CD4-positive, alpha-beta T cell (primary cell): ENCODE results near the gene C15orf62. TPM values are rescaled to one million over a fixed set of nuclear protein-coding genes. Genes with fewer than 3 reads are reported as not detected.
A peak's percentile ranks its signal among the peaks of the same experiment; 100 is the strongest.

Experiments
- ATAC-seq: fragments of 200-7000 bp; cut with Tn5 transposase; one replicate; pipeline ENCODE4 v1.10.0; 2022; ENCODE audit warnings: mild to moderate bottlenecking; ENCODE audit not compliant: poor library complexity
- CTCF ChIA-PET: fragments of 350-600 bp; sonication (Branson Sonifier 250); formaldehyde crosslinking; loops from one replicate; lab custom pipeline; 2021; ENCODE audit warnings: antibody characterized with exemption, inconsistent platforms; lab: Charles Lee
- POLR2A ChIA-PET: fragments of 350-600 bp; sonication (Branson Sonifier 250); formaldehyde crosslinking; loops from one replicate; lab custom pipeline; 2021; ENCODE audit warnings: antibody characterized with exemption, inconsistent platforms; lab: Charles Lee
- DNase-seq, 14 experiments: peaks; one replicate each; pipeline ENCODE4 v3.0.0-alpha.2; 2013 to 2020; ENCODE audit warnings: mixed read lengths in 2 of 14
- H3K27ac ChIP-seq, 2 donors: one replicate each; pipeline versions ENCODE4 v1.5.1 to v1.7.0; 2013; ENCODE audit warnings: low read length in 2 of 2, low read depth in 1 of 2, mild to moderate bottlenecking in 1 of 2
- H3K27me3 ChIP-seq, 2 experiments: 1 replicate in 1 of 2; 2 replicates in 1 of 2; pipeline versions ENCODE4 v1.6.1 to v1.7.0; 2013; ENCODE audit warnings: low read length in 2 of 2, control low read depth in 1 of 2, mild to moderate bottlenecking in 1 of 2, moderate library complexity in 1 of 2; ENCODE audit not compliant: insufficient read depth in 2 of 2, control insufficient read depth in 1 of 2
- H3K36me3 ChIP-seq: one replicate; pipeline ENCODE4 v1.6.1; 2013; ENCODE audit warnings: low read length, control low read depth; ENCODE audit not compliant: insufficient read depth
- H3K4me1 ChIP-seq: one replicate; pipeline ENCODE4 v1.6.1; 2013; ENCODE audit warnings: low read length, control low read depth; ENCODE audit not compliant: insufficient read depth
- H3K4me3 ChIP-seq: one replicate; pipeline ENCODE4 v1.5.1; 2013; ENCODE audit warnings: mild to moderate bottlenecking, low read length, moderate library complexity
- H3K9me3 ChIP-seq, 2 experiments: 1 replicate in 1 of 2; 2 replicates in 1 of 2; pipeline versions ENCODE4 v1.6.1 to v1.7.0; 2013; ENCODE audit warnings: low read length in 2 of 2, mild to moderate bottlenecking in 2 of 2, control low read depth in 1 of 2, moderate library complexity in 1 of 2; ENCODE audit not compliant: control insufficient read depth in 1 of 2, insufficient read depth in 1 of 2
- H3K27ac Mint-ChIP-seq: one replicate; pipeline ENCODE4 v1.8.0; 2020; ENCODE audit warnings: mixed read lengths
- H3K27me3 Mint-ChIP-seq: one replicate; pipeline ENCODE4 v1.8.0; 2021; ENCODE audit warnings: mixed read lengths
- H3K36me3 Mint-ChIP-seq: one replicate; pipeline ENCODE4 v1.8.0; 2021; ENCODE audit warnings: low read depth, mixed read lengths
- H3K4me1 Mint-ChIP-seq: one replicate; pipeline ENCODE4 v1.8.0; 2021; ENCODE audit warnings: low read depth, mixed read lengths
- H3K4me3 Mint-ChIP-seq: one replicate; pipeline ENCODE4 v1.8.0; 2020; ENCODE audit warnings: mild to moderate bottlenecking, mixed read lengths
- H3K9me3 Mint-ChIP-seq: one replicate; pipeline ENCODE4 v1.8.0; 2020; ENCODE audit warnings: mixed read lengths
- intact Hi-C, 2 experiments: fragments of 100-400 bp; cut with DNase I in 1 of 2; cut with micrococcal nuclease in 1 of 2; formaldehyde crosslinking; loops; one replicate each; pipeline versions ENCODE4 v1.15.1 to v1.9.0; 2023 to 2025; cut with DNase I, micrococcal nuclease
- total RNA-seq, 174 experiments: library from RNA in 2 of 174; stranded (reverse) in 2 of 174; gene quantifications; one replicate each; pipeline ENCODE4 v1.2.3 and lab custom pipeline; 2021 to 2026
- TF ChIP-seq, protein P1 (sequence below): fragments of 200-600 bp; IDR thresholded peaks from one replicate; pipeline ENCODE4 v1.8.0; 2022; ENCODE audit warnings: antibody characterized with exemption, mild to moderate bottlenecking

Gene C15orf62
- total RNA-seq, 2 experiments from 2014 or later = 0.77 to 0.98 TPM

- ChIA-PET CTCF (no interaction called here), POLR2A (interaction anchor here (0.8 kb wide), 1 partner anchor 18 kb away, joined by 3 read pairs; no protein-coding TSS in a partner anchor)
- H3K9me3 ChIP-seq = no peaks in the 10 kb centered on the region
- no peak overlapping the region for H3K27ac ChIP-seq
- ATAC-seq (no peak), DNase-seq (no peak)
- H3K4me1 Mint-ChIP-seq = peaks cover 10% of the 10 kb centered on the region
- H3K27me3 Mint-ChIP-seq = no peaks in the 10 kb centered on the region
- no peak overlapping the region for H3K4me3 ChIP-seq
- H3K36me3 Mint-ChIP-seq = peaks cover 88% of the 10 kb centered on the region
- TF ChIP-seq, protein P1, sequence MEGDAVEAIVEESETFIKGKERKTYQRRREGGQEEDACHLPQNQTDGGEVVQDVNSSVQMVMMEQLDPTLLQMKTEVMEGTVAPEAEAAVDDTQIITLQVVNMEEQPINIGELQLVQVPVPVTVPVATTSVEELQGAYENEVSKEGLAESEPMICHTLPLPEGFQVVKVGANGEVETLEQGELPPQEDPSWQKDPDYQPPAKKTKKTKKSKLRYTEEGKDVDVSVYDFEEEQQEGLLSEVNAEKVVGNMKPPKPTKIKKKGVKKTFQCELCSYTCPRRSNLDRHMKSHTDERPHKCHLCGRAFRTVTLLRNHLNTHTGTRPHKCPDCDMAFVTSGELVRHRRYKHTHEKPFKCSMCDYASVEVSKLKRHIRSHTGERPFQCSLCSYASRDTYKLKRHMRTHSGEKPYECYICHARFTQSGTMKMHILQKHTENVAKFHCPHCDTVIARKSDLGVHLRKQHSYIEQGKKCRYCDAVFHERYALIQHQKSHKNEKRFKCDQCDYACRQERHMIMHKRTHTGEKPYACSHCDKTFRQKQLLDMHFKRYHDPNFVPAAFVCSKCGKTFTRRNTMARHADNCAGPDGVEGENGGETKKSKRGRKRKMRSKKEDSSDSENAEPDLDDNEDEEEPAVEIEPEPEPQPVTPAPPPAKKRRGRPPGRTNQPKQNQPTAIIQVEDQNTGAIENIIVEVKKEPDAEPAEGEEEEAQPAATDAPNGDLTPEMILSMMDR = no peak
- H3K4me3 Mint-ChIP-seq = no peak overlapping the region
- peaks cover 75% of the 10 kb centered on the region for H3K36me3 ChIP-seq
- no peak overlapping the region for H3K27ac Mint-ChIP-seq
- H3K27me3 ChIP-seq = no peaks in the 10 kb centered on the region
- peaks cover 20% of the 10 kb centered on the region for H3K4me1 ChIP-seq
- H3K9me3 Mint-ChIP-seq = no peaks in the 10 kb centered on the region
- intact Hi-C loops = no loop called here
Observed at GRCh38 chr15:40739854-40740253, 29.9 kb upstream of the C15orf62 start.

DNA sequence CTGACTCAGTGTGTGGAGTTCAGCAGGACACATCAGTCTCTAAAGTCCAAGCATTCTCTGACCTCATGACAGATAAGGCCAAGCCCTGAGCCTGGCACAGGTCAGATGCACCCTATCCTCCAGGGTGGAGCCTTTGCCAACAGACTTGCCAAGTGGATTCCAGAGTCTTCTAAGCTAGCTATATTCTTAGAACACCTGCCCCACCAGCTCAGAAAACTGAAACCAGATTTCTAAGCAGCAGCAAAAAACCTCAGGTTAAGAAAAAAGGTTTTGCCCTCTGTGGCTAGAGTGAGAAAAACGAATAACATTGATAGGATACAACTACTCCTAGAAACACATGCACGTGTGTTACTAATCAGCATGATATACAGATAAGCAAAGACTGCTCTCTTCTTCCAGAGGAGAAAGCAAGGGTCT, 26.3 kb upstream of the C15orf62 start:
- intact Hi-C loops = no loop called here
- TF ChIP-seq, protein P1 = no peak
- ChIA-PET POLR2A (interaction anchor here (1.6 to 2.1 kb wide), 2 partner anchors 20 to 49 kb away, joined by 7 to 10 read pairs; partner anchors contain the start of genes GCHFR and RAD51), CTCF (interaction anchor here (0.7 to 2.1 kb wide), 7 partner anchors 11 to 151 kb away, joined by 3 to 8 read pairs (median 3); partner anchors contain the start of genes GCHFR, RAD51, RMDN3 and VPS18)
- Histone ChIP-seq H3K4me1 (peaks cover 22% of the 10 kb centered on the region), H3K4me3 (no peak overlapping the region), H3K9me3 (no peaks in the 10 kb centered on the region), H3K27ac (peak overlapping the region; percentile 52 to 81), H3K36me3 (peaks cover 62% of the 10 kb centered on the region), H3K27me3 (no peaks in the 10 kb centered on the region)
- Mint-ChIP-seq H3K27me3 (no peaks in the 10 kb centered on the region), H3K9me3 (no peaks in the 10 kb centered on the region), H3K27ac (peak overlapping the region; percentile 96), H3K4me3 (peak overlapping the region; percentile 20), H3K36me3 (peaks cover 82% of the 10 kb centered on the region), H3K4me1 (peaks cover 10% of the 10 kb centered on the region)
- no peak for DNase-seq
- ATAC-seq = no peak

DNA sequence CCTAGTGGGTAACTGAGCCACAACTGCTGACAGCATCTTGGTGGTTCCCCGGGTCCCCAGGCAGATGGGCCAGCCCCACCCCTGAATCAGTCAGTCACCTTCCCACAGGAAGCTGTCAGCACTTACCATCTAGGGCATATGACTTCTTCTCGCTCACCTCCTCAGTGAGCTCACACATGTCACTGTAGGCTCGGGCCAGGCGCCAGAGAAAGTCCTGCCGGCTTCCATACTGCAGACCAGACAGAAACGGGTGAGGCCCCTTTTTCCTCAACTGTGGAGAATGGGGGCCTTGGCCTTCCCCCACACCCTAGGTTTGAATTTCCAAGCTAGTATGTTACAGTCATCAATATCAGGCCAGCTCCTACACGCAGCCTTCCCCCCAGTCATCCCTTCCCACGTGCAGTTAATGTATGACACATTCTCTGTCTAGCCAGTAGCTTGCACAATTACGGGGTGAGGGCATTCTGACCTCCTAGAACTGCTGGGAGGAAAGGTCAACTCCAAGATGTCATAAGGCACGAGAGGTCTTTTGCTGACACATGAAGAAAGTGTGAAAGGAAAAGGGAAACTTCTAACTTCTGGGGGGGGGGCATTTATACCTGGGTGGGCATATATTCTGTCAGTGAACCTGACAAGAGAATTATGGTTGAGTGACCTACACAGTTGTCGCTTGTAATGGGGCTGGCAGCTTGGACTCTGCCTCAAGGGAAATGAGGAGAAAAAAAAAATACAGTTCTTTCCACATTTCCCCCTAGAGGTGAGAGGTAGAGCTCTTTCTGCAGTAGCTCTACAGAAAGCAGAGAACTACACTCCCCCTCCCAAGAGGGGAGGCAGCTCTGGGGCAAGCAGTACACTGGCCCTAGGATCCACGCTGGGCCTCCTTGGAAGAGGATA, 25.6 kb upstream of the C15orf62 start:
- TF ChIP-seq, protein P1 = no peak
- Histone ChIP-seq H3K4me1 (peaks cover 22% of the 10 kb centered on the region), H3K4me3 (no peak overlapping the region), H3K9me3 (no peaks in the 10 kb centered on the region), H3K27me3 (no peaks in the 10 kb centered on the region), H3K36me3 (peaks cover 59% of the 10 kb centered on the region), H3K27ac (peak overlapping the region; percentile 52 to 81)
- ChIA-PET POLR2A (interaction anchor here (1.6 to 2.1 kb wide), 2 partner anchors 20 to 50 kb away, joined by 7 to 10 read pairs; partner anchors contain the start of genes GCHFR and RAD51), CTCF (interaction anchor here (0.6 to 2.1 kb wide), 8 partner anchors 9 to 66 kb away, joined by 3 to 8 read pairs (median 3); partner anchors contain the start of genes GCHFR, RAD51 and RMDN3)
- Mint-ChIP-seq H3K4me3 (peak overlapping the region; percentile 20), H3K9me3 (no peaks in the 10 kb centered on the region), H3K27ac (peak overlapping the region; percentile 96), H3K4me1 (peaks cover 10% of the 10 kb centered on the region), H3K27me3 (no peaks in the 10 kb centered on the region), H3K36me3 (peaks cover 75% of the 10 kb centered on the region)
- intact Hi-C loops = no loop called here
- ATAC-seq = peak; percentile 91
- DNase-seq = peak; percentile 25 to 91 (median 44)
